Loucy (cell line): ENCODE results near the gene SFRP5.
A peak's percentile ranks its signal among the peaks of the same experiment; 100 is the strongest.

Source experiments
- EZH2phosphoT487 ChIP-seq: fragments of 200-600 bp; IDR thresholded peaks from 2 replicates; pipeline ENCODE4 v1.6.1; 2018; ENCODE audit warnings: antibody characterized with exemption, mild to moderate bottlenecking, moderate library complexity, borderline replicate concordance
- TF ChIP-seq, protein P1 (sequence below): fragments of 200-600 bp; sonication (generic); conservative IDR thresholded peaks from 2 replicates; pipeline ENCODE4 v1.5.1; 2014; ENCODE audit warnings: mild to moderate bottlenecking, antibody characterized with exemption, low read length

DNA sequence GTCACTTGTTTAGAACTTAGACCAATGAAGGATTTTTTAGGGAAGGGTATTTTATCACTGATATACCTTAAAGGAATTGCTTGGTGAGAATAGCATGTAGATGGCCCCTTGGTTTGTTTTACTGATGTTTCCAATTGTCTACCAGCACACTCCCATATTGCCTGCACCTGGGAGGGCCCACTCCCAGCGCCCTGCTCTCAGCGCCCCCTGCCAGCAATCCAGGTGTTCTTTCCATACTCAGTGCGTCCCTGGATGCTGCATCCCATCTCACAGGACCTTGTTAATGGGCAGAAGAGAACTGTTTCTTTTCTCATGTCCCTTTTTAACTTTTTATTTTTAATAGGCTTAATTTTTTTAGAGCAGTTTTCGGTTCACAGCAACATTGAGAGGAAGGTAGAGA, 24.1 kb upstream of the SFRP5 start:
- TF ChIP-seq, protein P1, sequence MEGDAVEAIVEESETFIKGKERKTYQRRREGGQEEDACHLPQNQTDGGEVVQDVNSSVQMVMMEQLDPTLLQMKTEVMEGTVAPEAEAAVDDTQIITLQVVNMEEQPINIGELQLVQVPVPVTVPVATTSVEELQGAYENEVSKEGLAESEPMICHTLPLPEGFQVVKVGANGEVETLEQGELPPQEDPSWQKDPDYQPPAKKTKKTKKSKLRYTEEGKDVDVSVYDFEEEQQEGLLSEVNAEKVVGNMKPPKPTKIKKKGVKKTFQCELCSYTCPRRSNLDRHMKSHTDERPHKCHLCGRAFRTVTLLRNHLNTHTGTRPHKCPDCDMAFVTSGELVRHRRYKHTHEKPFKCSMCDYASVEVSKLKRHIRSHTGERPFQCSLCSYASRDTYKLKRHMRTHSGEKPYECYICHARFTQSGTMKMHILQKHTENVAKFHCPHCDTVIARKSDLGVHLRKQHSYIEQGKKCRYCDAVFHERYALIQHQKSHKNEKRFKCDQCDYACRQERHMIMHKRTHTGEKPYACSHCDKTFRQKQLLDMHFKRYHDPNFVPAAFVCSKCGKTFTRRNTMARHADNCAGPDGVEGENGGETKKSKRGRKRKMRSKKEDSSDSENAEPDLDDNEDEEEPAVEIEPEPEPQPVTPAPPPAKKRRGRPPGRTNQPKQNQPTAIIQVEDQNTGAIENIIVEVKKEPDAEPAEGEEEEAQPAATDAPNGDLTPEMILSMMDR: 0 out of 2 replicates have a peak, but pooled peaks have one; percentile 15
- no peak for TF ChIP-seq EZH2phosphoT487
